Retinal pigment epithelial cell (primary cell): ENCODE results near the gene MTAP.

Source experiments
- DNase-seq: peaks from one replicate; pipeline ENCODE4 v3.0.0-alpha.2; 2010; ENCODE audit warnings: low read depth
- H3K4me3 ChIP-seq: 2 replicates; pipeline ENCODE4 v1.5.1; 2011; ENCODE audit warnings: mild to moderate bottlenecking, low read length, control low read depth, moderate library complexity
- TF ChIP-seq, protein P1 (sequence below): conservative IDR thresholded peaks from 2 replicates; pipeline ENCODE4 v1.5.1; 2011; ENCODE audit warnings: low read depth, low read length, control low read depth, inconsistent platforms

The MTAP gene

DNA sequence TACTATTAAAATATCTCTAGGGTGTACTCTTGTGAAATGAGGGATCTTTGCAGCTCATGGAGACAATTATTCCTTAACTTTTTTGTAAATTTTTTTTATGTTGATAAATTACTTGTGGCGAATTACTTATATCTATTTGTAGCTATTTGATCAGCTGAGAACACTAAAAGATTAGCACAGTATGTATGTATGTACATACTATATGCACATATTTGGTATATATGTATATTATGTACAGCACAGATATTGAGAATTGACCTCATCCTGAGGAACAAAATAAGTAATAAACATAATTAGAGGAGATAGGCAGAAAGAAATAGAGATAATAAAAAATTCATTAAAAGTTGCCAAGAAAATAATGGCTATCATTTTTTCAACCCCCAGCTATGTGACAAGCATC is 180.0 kb downstream of the MTAP start:
- H3K4me3 ChIP-seq = no peak overlapping the region
- TF ChIP-seq, protein P1, sequence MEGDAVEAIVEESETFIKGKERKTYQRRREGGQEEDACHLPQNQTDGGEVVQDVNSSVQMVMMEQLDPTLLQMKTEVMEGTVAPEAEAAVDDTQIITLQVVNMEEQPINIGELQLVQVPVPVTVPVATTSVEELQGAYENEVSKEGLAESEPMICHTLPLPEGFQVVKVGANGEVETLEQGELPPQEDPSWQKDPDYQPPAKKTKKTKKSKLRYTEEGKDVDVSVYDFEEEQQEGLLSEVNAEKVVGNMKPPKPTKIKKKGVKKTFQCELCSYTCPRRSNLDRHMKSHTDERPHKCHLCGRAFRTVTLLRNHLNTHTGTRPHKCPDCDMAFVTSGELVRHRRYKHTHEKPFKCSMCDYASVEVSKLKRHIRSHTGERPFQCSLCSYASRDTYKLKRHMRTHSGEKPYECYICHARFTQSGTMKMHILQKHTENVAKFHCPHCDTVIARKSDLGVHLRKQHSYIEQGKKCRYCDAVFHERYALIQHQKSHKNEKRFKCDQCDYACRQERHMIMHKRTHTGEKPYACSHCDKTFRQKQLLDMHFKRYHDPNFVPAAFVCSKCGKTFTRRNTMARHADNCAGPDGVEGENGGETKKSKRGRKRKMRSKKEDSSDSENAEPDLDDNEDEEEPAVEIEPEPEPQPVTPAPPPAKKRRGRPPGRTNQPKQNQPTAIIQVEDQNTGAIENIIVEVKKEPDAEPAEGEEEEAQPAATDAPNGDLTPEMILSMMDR = no peak
- DNase-seq = no peak

DNA sequence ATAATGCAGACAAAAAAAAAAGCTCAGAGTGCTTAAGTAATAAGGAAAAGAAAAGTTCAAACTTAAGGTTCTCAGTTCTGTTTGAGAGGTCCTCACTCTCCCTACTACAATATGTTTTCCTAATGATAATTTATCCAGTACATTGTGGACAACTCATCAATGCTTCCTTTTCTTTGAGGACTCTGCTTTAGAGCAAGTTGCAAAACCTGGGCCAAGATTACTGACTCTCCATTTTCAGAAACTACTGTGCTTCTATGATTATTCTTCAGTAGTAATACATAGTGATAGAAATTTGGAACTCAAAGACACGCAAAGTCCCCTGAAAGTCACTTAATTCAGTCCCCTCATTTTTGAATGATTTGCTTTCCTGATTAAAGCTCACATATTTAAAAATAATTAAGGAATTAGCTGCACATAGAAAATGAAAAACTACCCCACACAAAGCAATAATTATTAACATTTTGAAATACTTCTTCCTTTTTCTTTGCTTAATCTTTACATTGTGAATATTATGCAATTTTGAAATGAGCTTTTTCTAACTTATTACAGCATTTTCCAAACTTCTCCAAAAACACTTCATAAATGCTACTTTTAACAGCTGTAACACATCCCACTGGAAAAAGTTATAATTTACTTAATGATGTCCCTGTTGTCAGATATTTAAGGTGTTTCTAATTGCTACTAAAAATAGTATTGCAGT is 180.6 kb downstream of the MTAP start:
- DNase-seq = no peak
- H3K4me3 ChIP-seq = no peak overlapping the region
- TF ChIP-seq, protein P1 = no peak

GRCh38 chr9:21983561-21983935 is 181.1 kb downstream of the MTAP start:
- no peak for DNase-seq
- no peak overlapping the region for H3K4me3 ChIP-seq
- TF ChIP-seq, protein P1 = no peak

DNA sequence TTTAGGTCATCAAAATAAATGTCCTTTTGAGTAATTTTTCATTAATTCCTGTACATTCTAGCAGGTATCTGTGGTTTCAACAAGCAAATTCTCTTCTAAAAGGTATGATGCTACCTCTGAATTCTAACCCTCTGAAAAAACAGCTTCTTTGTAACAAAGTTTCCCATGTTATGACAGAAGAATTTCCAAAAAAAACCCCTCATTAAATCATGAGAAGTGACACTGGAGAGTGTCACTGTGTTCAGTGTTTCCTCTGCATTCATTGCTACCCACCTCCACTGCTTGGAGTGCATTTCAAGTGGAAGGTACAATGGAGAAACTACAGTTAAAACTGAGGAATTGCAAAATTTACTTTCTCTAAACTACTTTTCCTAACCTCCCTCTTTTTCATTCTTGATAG is 181.7 kb downstream of the MTAP start:
- TF ChIP-seq, protein P1 = no peak
- no peak for DNase-seq
- H3K4me3 ChIP-seq = no peak overlapping the region

GRCh38 chr9:21985964-21986667 is 183.7 kb downstream of the MTAP start:
- no peak overlapping the region for H3K4me3 ChIP-seq
- no peak for DNase-seq
- TF ChIP-seq, protein P1 = no peak
